HAP-1 (cell line): ENCODE data around the gene RBFOX1.

Source experiments
- DNase-seq, 2 experiments: peaks; one replicate each; pipeline ENCODE4 v3.0.0-alpha.2; 2016 to 2020; ENCODE audit warnings: low spot score in 2 of 2
- H3K27me3 ChIP-seq: fragments of 250-450 bp; sonication (Bioruptor Pico); 2 replicates; pipeline ENCODE4 v1.5.1; 2020; ENCODE audit warnings: low read depth, mild to moderate bottlenecking, moderate library complexity
- H3K36me3 ChIP-seq: fragments of 250-450 bp; sonication (Bioruptor Pico); replicated peaks from 2 replicates; pipeline ENCODE4 v1.5.1; 2020; ENCODE audit warnings: mild to moderate bottlenecking
- H3K4me1 ChIP-seq: fragments of 250-450 bp; sonication (Bioruptor Pico); 2 replicates; pipeline ENCODE4 v1.5.1; 2020; ENCODE audit warnings: mild to moderate bottlenecking
- H3K4me3 ChIP-seq: fragments of 250-450 bp; sonication (Bioruptor Pico); 2 replicates; pipeline ENCODE4 v1.5.1; 2020; ENCODE audit warnings: mild to moderate bottlenecking, moderate library complexity
- H3K9me3 ChIP-seq: fragments of 250-450 bp; sonication (Bioruptor Pico); 2 replicates; pipeline ENCODE4 v1.5.1; 2020; ENCODE audit warnings: mild to moderate bottlenecking, moderate library complexity
- in situ Hi-C: fragments of 300-500 bp; cut with MboI; formaldehyde crosslinking; loops from 3 replicates; pipeline ENCODE4 v1.14.3; 2020; ENCODE audit warnings: low sequenced_read_pairs, inconsistent platforms, mixed read lengths

The RBFOX1 gene

DNA sequence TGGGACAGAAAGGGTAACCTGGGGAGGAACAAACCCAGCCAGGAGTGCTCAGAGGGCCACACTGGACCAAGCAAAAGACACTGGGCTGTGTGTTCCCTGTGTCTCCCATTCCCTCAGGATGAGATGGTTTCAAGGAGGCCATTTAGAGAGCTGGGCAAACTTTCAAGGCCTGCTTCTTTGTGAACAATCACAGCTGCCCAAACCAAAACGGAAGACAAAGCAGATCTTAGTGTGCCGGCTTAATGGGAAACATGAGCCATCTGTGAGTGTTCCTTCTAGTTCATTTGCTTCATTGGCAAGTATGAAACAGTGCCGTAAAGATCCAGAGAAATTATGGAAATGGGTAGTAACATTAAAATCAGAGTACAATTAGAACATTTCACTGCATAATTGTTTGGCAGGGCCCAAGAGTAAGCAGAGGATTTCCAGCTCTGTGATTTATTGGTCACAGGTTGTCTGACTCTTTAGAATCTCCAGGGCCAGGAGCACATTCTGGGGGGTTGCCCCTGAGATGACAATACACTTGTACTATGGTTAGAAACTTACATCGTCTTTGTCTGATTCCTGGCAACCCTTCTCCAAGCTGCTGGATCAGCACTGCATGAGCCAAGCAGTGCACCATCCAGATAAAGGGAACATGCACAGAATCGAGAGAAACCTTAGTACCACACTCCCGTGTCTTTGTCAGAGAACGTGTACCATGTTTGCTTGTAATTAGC, 412.1 kb downstream of the RBFOX1 start:
- Histone ChIP-seq H3K4me1 (no peaks in the 10 kb centered on the region), H3K27me3 (no peaks in the 10 kb centered on the region), H3K9me3 (no peaks in the 10 kb centered on the region), H3K4me3 (no peak overlapping the region), H3K36me3 (no peaks in the 10 kb centered on the region)
- DNase-seq: no peak
- in situ Hi-C loops: no loop called here

DNA sequence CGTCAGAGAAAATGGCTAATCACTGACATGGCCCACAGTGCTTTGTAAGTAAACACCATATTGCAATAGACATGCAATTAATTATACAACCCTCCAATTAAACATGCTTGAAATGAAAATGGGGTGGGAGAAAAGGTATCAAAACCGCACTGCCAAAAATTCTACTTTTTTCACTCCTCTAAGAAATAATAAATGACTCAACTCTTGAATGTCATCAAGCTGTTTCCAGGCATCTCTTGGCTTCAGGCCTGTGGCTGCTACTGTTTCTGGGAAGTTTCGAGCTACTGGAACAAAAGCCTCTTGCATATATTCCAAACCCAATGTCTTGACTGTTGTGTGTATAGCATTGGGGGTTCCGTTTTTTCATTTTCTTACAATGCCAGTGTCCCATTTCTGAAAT, 412.6 kb downstream of the RBFOX1 start:
- Histone ChIP-seq H3K9me3 (no peaks in the 10 kb centered on the region), H3K4me1 (no peaks in the 10 kb centered on the region), H3K36me3 (no peaks in the 10 kb centered on the region), H3K27me3 (no peaks in the 10 kb centered on the region), H3K4me3 (no peak overlapping the region)
- in situ Hi-C loops: no loop called here
- no peak for DNase-seq

DNA sequence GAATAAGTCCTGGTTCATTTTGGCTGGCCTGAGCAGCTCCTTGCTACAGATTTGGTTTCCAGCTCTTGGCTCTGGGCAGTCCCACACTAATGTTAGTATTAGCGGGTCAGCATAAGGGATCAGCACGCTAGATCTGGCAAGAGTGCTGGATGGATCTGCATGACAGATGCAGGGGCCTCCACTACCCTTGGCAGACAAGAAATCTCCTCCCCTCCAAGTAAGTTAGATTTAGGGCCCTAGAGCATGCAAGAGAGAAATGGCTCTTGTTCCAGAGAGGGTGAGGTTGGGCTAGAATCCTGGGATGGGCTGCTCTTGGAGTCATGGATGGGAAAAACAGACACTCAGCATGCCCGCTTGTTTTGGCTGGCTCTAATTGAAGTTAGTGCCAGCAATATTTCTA, 414.3 kb downstream of the RBFOX1 start:
- DNase-seq: no peak
- Histone ChIP-seq H3K4me3 (no peak overlapping the region), H3K4me1 (no peaks in the 10 kb centered on the region), H3K27me3 (no peaks in the 10 kb centered on the region), H3K36me3 (no peaks in the 10 kb centered on the region), H3K9me3 (no peaks in the 10 kb centered on the region)
- in situ Hi-C loops: no loop called here

DNA sequence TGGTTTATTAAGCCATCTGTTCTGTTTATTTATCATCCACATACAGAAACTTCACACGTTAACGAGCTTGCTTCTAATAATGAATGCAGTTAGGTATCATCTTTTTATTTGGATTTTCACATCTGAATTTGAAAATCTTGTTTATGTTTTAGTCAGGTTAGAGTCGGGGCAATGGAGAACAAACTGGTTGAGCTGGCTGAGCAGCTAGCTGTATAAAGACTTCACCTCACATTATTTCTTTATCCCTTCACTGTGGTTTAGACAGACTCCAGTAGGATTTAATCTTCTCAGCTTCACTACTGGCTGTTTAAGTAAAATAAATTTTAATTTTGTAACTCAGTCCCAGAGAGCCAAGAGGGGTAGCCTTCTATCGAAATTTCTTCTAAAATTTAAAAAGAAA, 415.9 kb downstream of the RBFOX1 start:
- in situ Hi-C loops: no loop called here
- DNase-seq: no peak
- Histone ChIP-seq H3K36me3 (no peaks in the 10 kb centered on the region), H3K4me1 (no peaks in the 10 kb centered on the region), H3K9me3 (no peaks in the 10 kb centered on the region), H3K27me3 (no peaks in the 10 kb centered on the region), H3K4me3 (no peak overlapping the region)

DNA sequence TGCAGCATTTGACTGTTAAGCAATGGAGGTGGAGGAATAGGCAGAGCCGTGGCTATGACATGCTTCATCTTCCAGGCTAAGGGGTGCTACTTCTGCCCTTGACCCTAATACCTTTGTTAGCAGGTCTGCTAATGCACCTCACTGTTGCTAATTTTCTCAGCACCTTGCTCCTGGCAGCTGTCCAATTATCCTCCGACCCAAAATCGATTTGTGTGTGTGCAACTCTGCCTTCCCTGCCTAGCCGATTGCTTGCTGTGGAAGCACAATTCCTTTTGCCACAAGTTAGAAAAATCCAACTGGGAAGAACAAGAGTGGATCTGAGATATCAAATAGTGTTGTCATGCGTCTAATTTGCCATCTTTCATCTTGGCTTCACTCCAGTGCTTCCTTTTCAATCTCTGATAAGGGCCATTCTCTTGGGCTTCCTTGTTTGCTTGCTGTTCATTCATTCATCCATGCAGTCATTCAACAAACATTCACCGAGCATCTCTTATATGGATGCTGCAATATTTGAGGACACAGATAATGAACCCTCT, 422.8 kb downstream of the RBFOX1 start:
- no peaks in the 10 kb centered on the region for H3K4me1 ChIP-seq
- in situ Hi-C loops: no loop called here
- no peak for DNase-seq
- H3K4me3 ChIP-seq: no peak overlapping the region
- no peaks in the 10 kb centered on the region for H3K27me3 ChIP-seq
- no peaks in the 10 kb centered on the region for H3K9me3 ChIP-seq
- H3K36me3 ChIP-seq: no peaks in the 10 kb centered on the region
